ENCODE results near the gene SORCS2. TPM values are rescaled to one million over a fixed set of nuclear protein-coding genes. Genes with fewer than 3 reads are reported as not detected.

Gene SORCS2
- total RNA-seq, 5 donors from 2014 or later (not counting 1 experiment from before 2014, with no cell fraction given), result 0.22 TPM; not detected in 4

- WGBS (ENCODE audit: insufficient coverage), result no CpG with 5 or more reads among the region's 4 CpGs
- no peak overlapping the region for H3K27ac Mint-ChIP-seq
- H3K4me1 Mint-ChIP-seq, result no peaks in the 10 kb centered on the region
- peaks cover 11 to 13% of the 10 kb centered on the region in 2 donors for H3K27me3 Mint-ChIP-seq
- POLR2A ChIA-PET, result no interaction called here
- DNase-seq (no peak), ATAC-seq (replicated peaks in 1 of 4) (no peak)
- H3K4me3 ChIP-seq (ENCODE audit: control insufficient read depth in 1 of 2, extremely low read depth in 1 of 2, low read length in 1 of 2), result no peak overlapping the region
- H3K9me3 Mint-ChIP-seq, result peaks cover 25 to 39% (median 33%) of the 10 kb centered on the region in 3 donors
- H3K27ac ChIP-seq (ENCODE audit: low read length), result no peak overlapping the region
- no peak overlapping the region for H3K4me3 Mint-ChIP-seq
- H3K36me3 ChIP-seq (ENCODE audit: control insufficient read depth in 2 of 2, extremely low read depth in 1 of 2, insufficient read depth in 1 of 2, low read length in 1 of 2), result no peaks in the 10 kb centered on the region
- CTCF ChIA-PET, result no interaction called here
- H3K9me3 ChIP-seq, result no peaks in the 10 kb centered on the region
- no peaks in the 10 kb centered on the region for H3K4me1 ChIP-seq (ENCODE audit: control insufficient read depth in 1 of 2, extremely low read depth in 1 of 2, insufficient read depth in 2 of 2, low read length in 2 of 2)
- peaks cover 0 to 12% of the 10 kb centered on the region in 2 experiments for H3K27me3 ChIP-seq (replicated peaks in 1 of 2; ENCODE audit: control insufficient read depth in 2 of 2, extremely low read depth in 1 of 2, insufficient read depth in 2 of 2, low read length in 1 of 2)
- no peaks in the 10 kb centered on the region for H3K36me3 Mint-ChIP-seq
Observed at GRCh38 chr4:7408166-7408565, 215.8 kb downstream of the SORCS2 start.

GRCh38 chr4:7410446-7410845 lies 218.1 kb downstream of the SORCS2 start:
- Histone ChIP-seq H3K36me3 (ENCODE audit: control insufficient read depth in 2 of 2, extremely low read depth in 1 of 2, insufficient read depth in 1 of 2, low read length in 1 of 2) (no peaks in the 10 kb centered on the region), H3K27me3 (replicated peaks in 1 of 2; ENCODE audit: control insufficient read depth in 2 of 2, extremely low read depth in 1 of 2, insufficient read depth in 2 of 2, low read length in 1 of 2) (peaks cover 0 to 19% of the 10 kb centered on the region in 2 experiments), H3K9me3 (no peaks in the 10 kb centered on the region), H3K27ac (ENCODE audit: low read length) (no peak overlapping the region), H3K4me1 (ENCODE audit: control insufficient read depth in 1 of 2, extremely low read depth in 1 of 2, insufficient read depth in 2 of 2, low read length in 2 of 2) (no peaks in the 10 kb centered on the region), H3K4me3 (ENCODE audit: control insufficient read depth in 1 of 2, extremely low read depth in 1 of 2, low read length in 1 of 2) (no peak overlapping the region)
- Mint-ChIP-seq H3K36me3 (no peaks in the 10 kb centered on the region), H3K27me3 (peaks cover 22 to 28% of the 10 kb centered on the region in 2 donors), H3K4me3 (no peak overlapping the region), H3K9me3 (peaks cover 18 to 32% (median 29%) of the 10 kb centered on the region in 3 donors), H3K27ac (no peak overlapping the region), H3K4me1 (no peaks in the 10 kb centered on the region)
- no CpG with 5 or more reads among the region's 1 CpG for WGBS (ENCODE audit: insufficient coverage)
- POLR2A ChIA-PET, result no interaction called here
- CTCF ChIA-PET, result no interaction called here
- no peak for DNase-seq
- ATAC-seq (replicated peaks in 1 of 4), result no peak

GRCh38 chr4:7411491-7411890 lies 219.2 kb downstream of the SORCS2 start:
- Histone ChIP-seq H3K27me3 (replicated peaks in 1 of 2; ENCODE audit: control insufficient read depth in 2 of 2, extremely low read depth in 1 of 2, insufficient read depth in 2 of 2, low read length in 1 of 2) (peaks cover 0 to 25% of the 10 kb centered on the region in 2 experiments), H3K4me1 (ENCODE audit: control insufficient read depth in 1 of 2, extremely low read depth in 1 of 2, insufficient read depth in 2 of 2, low read length in 2 of 2) (no peaks in the 10 kb centered on the region), H3K27ac (ENCODE audit: low read length) (no peak overlapping the region), H3K4me3 (ENCODE audit: control insufficient read depth in 1 of 2, extremely low read depth in 1 of 2, low read length in 1 of 2) (no peak overlapping the region), H3K9me3 (no peaks in the 10 kb centered on the region), H3K36me3 (ENCODE audit: control insufficient read depth in 2 of 2, extremely low read depth in 1 of 2, insufficient read depth in 1 of 2, low read length in 1 of 2) (no peaks in the 10 kb centered on the region)
- no peak for DNase-seq
- H3K27ac Mint-ChIP-seq, result no peak overlapping the region
- no peak for ATAC-seq (replicated peaks in 1 of 4)
- ChIA-PET CTCF (no interaction called here), POLR2A (no interaction called here)
- H3K27me3 Mint-ChIP-seq, result peaks cover 29 to 35% of the 10 kb centered on the region in 2 donors
- no CpG with 5 or more reads among the region's 1 CpG for WGBS (ENCODE audit: insufficient coverage)
- no peak overlapping the region for H3K4me3 Mint-ChIP-seq
- H3K9me3 Mint-ChIP-seq, result peaks cover 16 to 32% (median 27%) of the 10 kb centered on the region in 3 donors
- H3K36me3 Mint-ChIP-seq, result no peaks in the 10 kb centered on the region
- no peaks in the 10 kb centered on the region for H3K4me1 Mint-ChIP-seq

GRCh38 chr4:7411896-7412553 lies 219.7 kb downstream of the SORCS2 start:
- H3K4me1 ChIP-seq (ENCODE audit: control insufficient read depth in 1 of 2, extremely low read depth in 1 of 2, insufficient read depth in 2 of 2, low read length in 2 of 2), result no peaks in the 10 kb centered on the region
- H3K36me3 Mint-ChIP-seq, result no peaks in the 10 kb centered on the region
- H3K27me3 Mint-ChIP-seq, result peaks cover 29 to 35% of the 10 kb centered on the region in 2 donors
- no peak for ATAC-seq (replicated peaks in 1 of 4)
- H3K27ac ChIP-seq (ENCODE audit: low read length), result no peak overlapping the region
- H3K27me3 ChIP-seq (replicated peaks in 1 of 2; ENCODE audit: control insufficient read depth in 2 of 2, extremely low read depth in 1 of 2, insufficient read depth in 2 of 2, low read length in 1 of 2), result peaks cover 0 to 25% of the 10 kb centered on the region in 2 experiments
- DNase-seq, result peak in 2 of 35 experiments; percentile 5 to 8
- no peaks in the 10 kb centered on the region for H3K4me1 Mint-ChIP-seq
- peaks cover 16 to 30% (median 21%) of the 10 kb centered on the region in 3 donors for H3K9me3 Mint-ChIP-seq
- H3K27ac Mint-ChIP-seq, result no peak overlapping the region
- H3K9me3 ChIP-seq, result no peaks in the 10 kb centered on the region
- 72% methylated on average over 3 of the region's 12 CpGs for WGBS (ENCODE audit: insufficient coverage)
- H3K4me3 Mint-ChIP-seq, result no peak overlapping the region
- no peaks in the 10 kb centered on the region for H3K36me3 ChIP-seq (ENCODE audit: control insufficient read depth in 2 of 2, extremely low read depth in 1 of 2, insufficient read depth in 1 of 2, low read length in 1 of 2)
- H3K4me3 ChIP-seq (ENCODE audit: control insufficient read depth in 1 of 2, extremely low read depth in 1 of 2, low read length in 1 of 2), result no peak overlapping the region
- ChIA-PET CTCF (no interaction called here), POLR2A (no interaction called here)

- Mint-ChIP-seq H3K4me3 (no peak overlapping the region), H3K36me3 (no peaks in the 10 kb centered on the region), H3K4me1 (no peaks in the 10 kb centered on the region), H3K9me3 (peaks cover 16 to 27% (median 19%) of the 10 kb centered on the region in 3 donors), H3K27ac (no peak overlapping the region), H3K27me3 (peaks cover 29 to 35% of the 10 kb centered on the region in 2 donors)
- peaks cover 0 to 25% of the 10 kb centered on the region in 2 experiments for H3K27me3 ChIP-seq (replicated peaks in 1 of 2; ENCODE audit: control insufficient read depth in 2 of 2, extremely low read depth in 1 of 2, insufficient read depth in 2 of 2, low read length in 1 of 2)
- CTCF ChIA-PET, result no interaction called here
- no peak overlapping the region for H3K27ac ChIP-seq (ENCODE audit: low read length)
- no peaks in the 10 kb centered on the region for H3K4me1 ChIP-seq (ENCODE audit: control insufficient read depth in 1 of 2, extremely low read depth in 1 of 2, insufficient read depth in 2 of 2, low read length in 2 of 2)
- no peak overlapping the region for H3K4me3 ChIP-seq (ENCODE audit: control insufficient read depth in 1 of 2, extremely low read depth in 1 of 2, low read length in 1 of 2)
- WGBS (ENCODE audit: insufficient coverage), result 80% methylated on average over 2 of the region's 4 CpGs
- ATAC-seq (replicated peaks in 1 of 4) (no peak), DNase-seq (peak in 1 of 35 experiments; percentile 17)
- H3K9me3 ChIP-seq, result no peaks in the 10 kb centered on the region
- no peaks in the 10 kb centered on the region for H3K36me3 ChIP-seq (ENCODE audit: control insufficient read depth in 2 of 2, extremely low read depth in 1 of 2, insufficient read depth in 1 of 2, low read length in 1 of 2)
- POLR2A ChIA-PET, result no interaction called here
Observed at GRCh38 chr4:7412554-7412912, 220.2 kb downstream of the SORCS2 start.

GRCh38 chr4:7414046-7414445 lies 221.7 kb downstream of the SORCS2 start:
- Mint-ChIP-seq H3K27ac (no peak overlapping the region), H3K27me3 (peaks cover 29 to 35% of the 10 kb centered on the region in 2 donors), H3K9me3 (peaks cover 6 to 18% (median 8%) of the 10 kb centered on the region in 3 donors), H3K4me3 (no peak overlapping the region), H3K4me1 (no peaks in the 10 kb centered on the region), H3K36me3 (no peaks in the 10 kb centered on the region)
- no peaks in the 10 kb centered on the region for H3K4me1 ChIP-seq (ENCODE audit: control insufficient read depth in 1 of 2, extremely low read depth in 1 of 2, insufficient read depth in 2 of 2, low read length in 2 of 2)
- no peak overlapping the region for H3K27ac ChIP-seq (ENCODE audit: low read length)
- ChIA-PET CTCF (no interaction called here), POLR2A (no interaction called here)
- H3K4me3 ChIP-seq (ENCODE audit: control insufficient read depth in 1 of 2, extremely low read depth in 1 of 2, low read length in 1 of 2), result no peak overlapping the region
- H3K27me3 ChIP-seq (replicated peaks in 1 of 2; ENCODE audit: control insufficient read depth in 2 of 2, extremely low read depth in 1 of 2, insufficient read depth in 2 of 2, low read length in 1 of 2), result peaks cover 0 to 28% of the 10 kb centered on the region in 2 experiments
- ATAC-seq (replicated peaks in 1 of 4), result no peak
- H3K36me3 ChIP-seq (ENCODE audit: control insufficient read depth in 2 of 2, extremely low read depth in 1 of 2, insufficient read depth in 1 of 2, low read length in 1 of 2), result no peaks in the 10 kb centered on the region
- DNase-seq, result no peak
- no peaks in the 10 kb centered on the region for H3K9me3 ChIP-seq
- 79% methylated on average over 9 of the region's 9 CpGs for WGBS (ENCODE audit: insufficient coverage)
